Muscle of arm (tissue), 12 donors: ENCODE measurements around the gene KCTD1. TPM values are rescaled to one million over a fixed set of nuclear protein-coding genes. Genes with fewer than 3 reads are reported as not detected.

Experiments
- DNase-seq: peaks from one replicate; pipeline ENCODE4 v3.0.0-alpha.2; 2013
- polyA plus RNA-seq, 12 donors: library from polyadenylated mRNA; unstranded; fragments of 120-200 nt; gene quantifications; one replicate each; pipeline ENCODE4 v1.2.1, GENCODE V29; 2013; ENCODE audit not compliant: insufficient read length in 12 of 12

KCTD1 gene
- polyA plus RNA-seq, 12 donors, result 4.8 to 45.5 (median 5.6) TPM; not detected in 1

DNA sequence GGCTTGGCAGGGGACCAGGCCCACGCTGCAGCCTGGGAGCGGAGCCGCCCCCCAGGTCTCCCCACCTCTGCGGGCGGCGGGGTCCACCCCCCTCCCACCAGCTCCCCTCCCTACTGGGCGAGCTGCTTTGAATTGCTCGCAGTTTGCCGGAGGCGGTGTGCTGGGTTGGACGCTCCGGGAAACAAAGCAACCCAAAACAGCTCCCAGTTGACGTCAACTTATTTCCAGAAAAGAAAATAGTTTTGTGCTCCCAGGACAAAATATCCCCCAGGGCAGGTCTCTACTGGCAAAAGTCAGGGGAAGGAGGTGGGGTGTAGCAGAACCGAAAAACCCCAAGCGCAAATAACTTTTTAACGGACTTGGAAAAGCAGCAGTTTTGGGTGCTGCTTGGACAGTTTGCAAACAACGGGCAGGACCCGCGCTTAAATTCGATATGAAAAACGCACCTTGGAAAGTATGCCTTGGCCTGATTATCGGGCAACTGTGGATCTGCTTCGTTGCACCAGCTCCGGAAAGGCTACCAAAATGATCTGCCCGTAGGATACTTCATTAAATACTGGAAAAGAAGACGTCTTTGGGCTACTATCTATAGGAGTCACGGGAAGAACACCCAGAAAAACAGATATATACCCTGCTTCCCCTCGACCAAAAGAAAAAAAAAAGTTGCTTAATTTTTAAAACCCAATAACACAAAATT is 2.8 kb upstream of the KCTD1 start:
- no peak for DNase-seq

DNA sequence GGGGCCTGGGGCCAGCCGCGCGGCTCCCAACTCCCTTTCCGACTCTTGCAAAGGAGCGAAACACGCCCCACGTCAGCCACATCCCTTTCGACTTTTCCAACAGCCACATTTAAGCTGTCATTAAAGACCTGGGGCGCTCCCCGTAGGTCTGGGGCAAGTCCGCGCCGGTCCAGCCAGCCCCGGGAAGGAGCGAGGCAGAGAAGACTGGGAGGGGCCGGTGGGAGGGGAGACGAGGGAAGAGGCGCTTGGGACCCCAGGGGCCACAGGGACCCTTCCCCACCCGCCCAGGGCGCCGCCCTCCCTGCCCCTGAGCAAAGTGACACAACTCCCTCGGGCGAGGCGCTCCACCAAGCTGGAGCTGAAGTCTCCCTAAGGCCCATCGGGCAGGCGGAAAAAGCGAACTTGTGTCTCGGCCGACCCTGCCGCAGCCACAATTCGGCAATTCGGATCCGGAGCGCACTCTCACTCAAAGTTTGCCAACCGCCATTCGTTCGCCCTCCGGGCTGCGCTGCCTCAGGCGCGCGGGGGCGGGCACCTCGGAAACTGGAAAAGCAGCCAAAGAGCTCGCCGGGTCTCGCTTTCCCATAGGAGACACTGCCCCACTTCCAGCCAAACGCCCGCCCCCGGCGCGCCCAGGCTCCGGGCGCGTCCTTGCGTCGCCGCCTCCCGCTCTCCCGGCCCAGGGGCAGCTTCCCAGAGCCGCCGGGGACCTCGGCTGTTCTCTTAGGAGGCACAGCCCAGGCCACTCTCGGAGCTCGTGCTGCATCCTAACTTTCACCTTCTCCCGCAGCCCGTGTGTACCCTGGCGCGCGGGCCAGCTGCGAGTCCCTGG is 1.1 kb upstream of the KCTD1 start:
- DNase-seq, result peak; percentile 31

DNA sequence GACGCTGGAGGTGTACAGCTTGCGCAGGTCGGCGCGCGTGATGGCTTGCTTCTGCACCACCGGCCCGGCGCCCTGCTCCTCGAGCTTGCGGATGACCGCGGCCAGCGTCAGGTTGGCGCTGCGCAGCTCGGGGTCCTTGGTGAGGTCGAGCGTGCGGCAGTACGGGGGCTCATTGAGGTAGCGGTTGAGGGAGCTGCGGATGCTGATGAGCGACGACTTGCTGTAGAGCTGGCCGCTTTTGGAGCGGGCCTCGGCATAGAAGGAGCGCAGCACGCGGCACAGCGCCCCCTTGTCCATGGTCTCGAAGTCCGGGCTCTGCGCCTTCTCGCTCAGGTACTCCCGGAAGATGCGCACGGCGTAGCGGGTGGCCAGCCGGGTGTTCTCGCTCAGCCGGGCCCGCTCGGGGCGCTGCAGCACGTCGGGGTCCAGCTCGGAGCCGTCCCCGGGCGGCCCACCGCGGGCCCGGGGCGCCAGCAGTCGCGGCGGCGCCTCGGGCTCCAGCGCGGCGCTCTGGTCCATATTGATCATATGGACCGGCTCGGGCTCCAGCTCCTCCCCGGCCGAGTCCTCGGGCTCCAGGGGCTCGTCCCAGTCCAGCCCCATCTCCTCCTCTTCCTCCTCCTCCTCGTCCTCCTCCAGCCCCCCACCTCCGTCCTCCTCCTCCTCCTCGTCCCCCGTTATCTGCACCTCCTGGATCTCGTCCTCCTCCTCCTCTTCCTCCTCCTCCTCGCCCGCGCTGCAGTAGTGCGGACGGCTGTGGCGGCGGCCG is 523 bp downstream of the KCTD1 start:
- peak; percentile 83 for DNase-seq

DNA sequence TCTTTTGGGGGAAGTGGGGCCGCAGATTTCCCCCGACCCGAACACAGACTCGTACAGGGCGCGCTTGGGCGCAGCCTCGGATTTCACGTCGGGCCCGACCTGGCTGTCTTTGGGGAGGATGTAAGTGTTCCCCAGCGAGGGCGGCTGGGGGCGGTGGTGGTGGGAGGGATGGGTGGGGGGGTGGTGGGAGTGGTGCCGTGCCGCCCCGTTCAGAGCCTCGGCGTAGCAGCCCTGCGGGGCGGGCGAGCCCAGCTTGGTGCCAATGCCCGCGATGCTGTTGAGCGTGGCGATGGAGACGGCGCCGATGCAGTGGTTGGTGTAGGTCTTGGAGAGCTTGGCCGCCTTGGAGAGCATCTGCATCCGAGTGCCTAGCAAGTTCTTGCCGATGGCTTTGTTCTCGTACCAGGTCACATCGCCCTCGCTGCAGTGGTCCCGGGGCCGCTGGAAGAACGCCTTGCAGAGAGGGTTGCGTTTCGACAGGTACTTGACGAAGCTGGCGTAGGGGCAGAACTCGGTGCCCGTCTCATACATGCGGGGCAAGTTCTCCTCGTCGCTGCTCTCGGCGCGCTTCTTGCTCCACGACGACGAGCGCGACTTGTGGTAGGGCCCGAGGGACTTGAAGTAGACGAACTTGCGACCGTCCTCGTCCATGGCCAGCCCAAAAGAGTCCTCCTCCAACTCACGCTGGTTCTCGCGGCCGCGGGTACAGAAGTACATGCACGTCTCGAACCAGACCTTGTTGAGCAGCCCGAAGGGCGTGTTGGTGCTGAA is 1.3 kb downstream of the KCTD1 start:
- DNase-seq, result no peak

DNA sequence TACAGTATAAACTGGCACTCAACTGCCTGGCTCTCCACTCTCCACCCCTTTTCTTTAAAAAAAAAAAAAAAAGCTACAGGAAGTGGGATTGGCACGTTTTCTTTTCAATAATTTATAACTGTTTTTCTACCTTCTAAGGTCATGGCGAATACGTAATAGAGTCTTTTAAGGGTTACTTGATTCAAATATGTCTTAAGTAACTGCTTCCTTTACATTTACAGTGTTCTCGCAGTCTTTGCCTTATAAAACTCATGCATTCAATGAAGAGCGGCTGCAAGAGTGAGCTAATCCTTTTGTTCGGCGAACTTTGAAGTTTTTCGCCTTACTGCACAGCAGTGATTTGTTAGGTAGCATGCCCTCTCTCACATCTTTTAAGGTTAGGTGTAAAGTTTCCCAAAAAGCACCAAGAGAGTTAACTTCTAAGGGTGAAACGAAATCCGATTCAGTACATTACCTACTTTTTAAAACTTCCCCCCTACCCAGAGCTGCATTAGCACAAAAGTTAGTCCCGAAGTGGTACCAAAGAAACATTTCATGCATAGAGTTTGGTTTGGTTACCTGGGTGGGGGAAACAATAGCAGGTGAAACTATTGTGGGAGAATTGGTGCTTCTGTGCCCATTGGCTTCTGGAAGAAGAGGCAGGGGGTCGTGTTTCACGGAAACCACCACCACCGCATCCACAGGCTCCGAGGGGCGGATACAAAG is 2.0 kb downstream of the KCTD1 start:
- no peak for DNase-seq

DNA sequence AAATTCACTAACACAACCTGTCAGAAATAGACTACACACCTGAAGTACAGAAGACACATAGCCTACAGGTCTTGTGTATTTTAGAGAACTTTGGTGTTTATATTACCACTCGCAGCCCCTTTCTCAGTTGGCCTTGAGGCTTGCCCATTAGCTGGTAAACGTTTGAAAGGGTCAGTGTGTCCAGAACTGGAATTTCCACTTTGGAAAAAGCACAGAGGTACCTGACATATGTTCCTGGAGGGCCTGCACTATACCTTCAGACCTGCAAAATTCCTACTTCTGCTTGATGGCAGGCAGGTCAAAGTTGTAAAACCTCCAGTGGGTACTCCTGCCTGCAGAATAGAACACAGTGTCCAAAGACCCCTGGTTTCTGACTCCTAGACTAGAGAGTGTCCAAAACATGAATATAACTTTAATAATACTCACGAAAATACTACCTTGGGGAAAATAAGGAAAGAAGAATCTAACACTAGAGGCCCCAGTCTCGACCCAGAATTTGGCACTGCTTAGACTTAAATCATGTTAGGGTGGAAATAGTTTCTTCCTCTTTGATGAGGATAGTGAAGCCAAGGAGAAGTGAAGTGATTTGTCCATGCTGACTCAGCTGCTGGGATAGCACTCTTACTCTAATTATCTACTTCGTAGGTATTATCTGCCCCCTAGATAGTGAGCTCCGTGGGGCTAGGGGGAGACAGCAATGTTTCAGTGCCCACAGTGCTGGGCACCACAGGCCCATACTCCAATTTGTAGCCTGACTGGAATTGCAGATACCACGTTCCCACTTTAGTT is 2.8 kb downstream of the KCTD1 start:
- no peak for DNase-seq

GRCh38 chr18:26544451-26544850 is 3.9 kb downstream of the KCTD1 start:
- DNase-seq, result no peak

- DNase-seq, result no peak
Measured at GRCh38 chr18:26543373-26543772, 5.0 kb downstream of the KCTD1 start.

GRCh38 chr18:26540043-26540628 is 8.2 kb downstream of the KCTD1 start:
- DNase-seq, result no peak

- no peak for DNase-seq
Measured at GRCh38 chr18:26538524-26538923, 9.8 kb downstream of the KCTD1 start.

- DNase-seq, result no peak
Measured at GRCh38 chr18:26536664-26537063, 11.7 kb downstream of the KCTD1 start.

- DNase-seq, result no peak
Measured at GRCh38 chr18:26536032-26536431, 12.3 kb downstream of the KCTD1 start.

DNA sequence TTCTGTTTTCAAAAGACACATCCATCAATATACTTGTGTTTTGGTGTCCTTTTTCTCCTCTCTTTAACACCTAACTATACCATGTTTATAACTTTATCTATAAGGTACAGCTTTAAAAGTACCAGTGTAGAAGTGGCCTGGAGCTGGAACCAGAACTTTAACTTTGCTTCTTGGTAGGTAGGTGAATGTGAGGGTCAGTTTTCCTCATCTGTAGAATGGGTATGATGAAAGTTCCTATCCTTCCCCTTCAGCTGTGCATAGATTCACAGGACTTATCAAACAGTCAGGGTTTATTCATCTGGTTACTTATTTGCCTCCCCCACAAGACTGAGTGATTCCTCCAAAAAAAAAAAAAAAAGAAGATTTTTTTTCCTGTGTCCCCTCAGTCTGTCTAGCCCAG is 12.7 kb downstream of the KCTD1 start:
- DNase-seq, result no peak

GRCh38 chr18:26532367-26533340 is 15.7 kb downstream of the KCTD1 start:
- no peak for DNase-seq

- DNase-seq, result no peak
Measured at GRCh38 chr18:26531605-26532298, 16.6 kb downstream of the KCTD1 start.

GRCh38 chr18:26526966-26527234 is 21.5 kb downstream of the KCTD1 start:
- DNase-seq, result no peak

GRCh38 chr18:26526128-26526965 is 22.0 kb downstream of the KCTD1 start:
- DNase-seq, result no peak
